Activated T-cell treated with anti-CD3 and anti-CD28 coated beads, Interleukin-2, amount 50 U/mL, for 48 hours (primary cell): ENCODE measurements around the gene KCNK13.
"Not testable (repeated sequence)": the region's sequence is repeated elsewhere in the genome, so short reads cannot be mapped to it uniquely, and the experiment has no call there.

ENCODE experiments used
- DNase-seq, 2 experiments: peaks; one replicate each; pipeline ENCODE4 v3.0.0-alpha.2; 2020

Gene KCNK13

GRCh38 chr14:90061685-90062126, at the start of gene KCNK13:
TSS of gene KCNK13 (plus strand) at chr14:90061994. CDS start at chr14:90062206, 212 bp downstream.
- peak; percentile 30 to 37 for DNase-seq

GRCh38 chr14:90017371-90017770, 44.4 kb upstream of the KCNK13 start:
- no peak for DNase-seq

- no peak for DNase-seq
These were observed 41.8 kb upstream of the KCNK13 start for GRCh38 chr14:90019824-90020523.

GRCh38 chr14:90023176-90023896, 38.5 kb upstream of the KCNK13 start:
- DNase-seq = no peak

GRCh38 chr14:90024910-90025309, 36.9 kb upstream of the KCNK13 start:
- DNase-seq = no peak

GRCh38 chr14:90026608-90027007, 35.2 kb upstream of the KCNK13 start:
- DNase-seq = not testable (repeated sequence)

GRCh38 chr14:90027842-90028241, 34.0 kb upstream of the KCNK13 start:
- DNase-seq = no peak

- DNase-seq = no peak
These were observed 27.6 kb upstream of the KCNK13 start for GRCh38 chr14:90034156-90034555.

- DNase-seq = no peak
These were observed 26.8 kb upstream of the KCNK13 start for GRCh38 chr14:90034835-90035525.

GRCh38 chr14:90039253-90040010, 22.4 kb upstream of the KCNK13 start:
- no peak for DNase-seq

- no peak for DNase-seq
These were observed 21.4 kb upstream of the KCNK13 start for GRCh38 chr14:90040411-90040810.

GRCh38 chr14:90042496-90043252, 19.1 kb upstream of the KCNK13 start:
- DNase-seq = no peak

GRCh38 chr14:90045616-90046015, 16.2 kb upstream of the KCNK13 start:
- DNase-seq = no peak

GRCh38 chr14:90049390-90049789, 12.4 kb upstream of the KCNK13 start:
- no peak for DNase-seq

- no peak for DNase-seq
These were observed 11.5 kb upstream of the KCNK13 start for GRCh38 chr14:90050271-90050670.

GRCh38 chr14:90053044-90053443, 8.8 kb upstream of the KCNK13 start:
- no peak for DNase-seq

- no peak for DNase-seq
These were observed 7.0 kb upstream of the KCNK13 start for GRCh38 chr14:90054803-90055202.

- DNase-seq = no peak
These were observed 5.0 kb upstream of the KCNK13 start for GRCh38 chr14:90056826-90057225.

GRCh38 chr14:90058876-90059458, 2.8 kb upstream of the KCNK13 start:
- DNase-seq = no peak

- peak; percentile 69 to 77 for DNase-seq
These were observed 1.4 kb upstream of the KCNK13 start for GRCh38 chr14:90060312-90060964.
